Activated T-cell treated with anti-CD3 and anti-CD28 coated beads, Interleukin-2, amount 50 U/mL, for 1 hour (primary cell): ENCODE data around the gene KRT23.
"Not testable (repeated sequence)": the region's sequence is repeated elsewhere in the genome, so short reads cannot be mapped to it uniquely, and the experiment has no call there.

ENCODE experiments used
- DNase-seq: peaks from one replicate; pipeline ENCODE4 v3.0.0-alpha.2; 2020

KRT23 gene

DNA sequence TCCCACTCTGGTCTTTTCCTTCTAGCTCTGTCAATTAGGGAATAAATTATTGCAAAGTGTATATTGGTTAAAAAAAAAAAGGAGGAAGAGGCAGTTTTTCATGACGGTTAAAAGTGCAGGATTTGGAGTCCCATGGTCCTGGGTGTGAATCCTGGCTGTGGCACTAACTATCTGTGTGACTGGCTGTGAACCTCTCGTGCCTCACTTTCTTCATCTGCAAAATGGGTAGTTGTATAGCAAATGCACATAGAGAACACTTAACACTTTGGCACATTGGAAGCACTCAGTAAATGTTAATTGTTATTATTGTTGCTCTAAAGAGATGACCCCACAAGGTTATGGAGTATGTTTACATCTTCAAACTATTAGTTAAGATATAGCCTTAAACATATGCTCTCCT is 10.5 kb upstream of the KRT23 start:
- DNase-seq = no peak

DNA sequence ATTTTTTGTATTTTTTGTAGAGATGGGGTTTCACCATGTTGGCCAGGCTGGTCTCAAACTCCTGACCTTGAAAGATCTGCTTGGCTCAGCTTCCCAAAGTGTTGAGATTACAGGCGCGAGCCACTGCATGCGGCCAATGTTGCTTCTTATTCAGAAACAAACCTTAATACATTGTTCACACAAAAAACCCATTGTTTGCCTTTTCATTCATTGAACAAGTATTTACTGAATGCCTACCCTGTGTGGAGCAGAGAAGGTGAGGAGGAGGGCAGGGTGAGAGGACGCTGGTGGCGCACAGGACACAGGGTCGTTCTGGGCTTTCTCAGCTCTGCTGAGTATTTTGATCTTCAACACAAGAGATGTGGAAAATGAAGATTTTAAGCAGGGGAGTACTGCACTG is 8.0 kb upstream of the KRT23 start:
- DNase-seq = no peak

DNA sequence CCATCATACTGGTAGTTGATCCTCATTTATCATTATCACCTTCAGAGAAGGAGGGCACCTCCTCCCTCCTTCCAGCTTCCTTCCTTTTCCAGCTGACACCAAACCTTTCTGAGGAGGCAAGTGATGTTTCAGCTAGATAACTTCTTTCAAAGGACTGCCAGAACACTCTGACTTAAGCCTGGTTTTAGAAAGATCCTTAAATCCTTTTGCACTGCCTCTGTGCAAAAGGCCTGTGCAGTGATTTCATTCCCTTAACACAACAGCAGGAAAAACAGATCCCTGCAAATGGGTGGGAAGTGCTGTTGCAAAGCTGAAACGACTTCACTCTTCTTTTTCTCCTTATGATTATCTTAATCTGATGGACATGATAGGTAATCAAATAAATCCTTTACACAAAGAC is 7.1 kb upstream of the KRT23 start:
- no peak for DNase-seq

DNA sequence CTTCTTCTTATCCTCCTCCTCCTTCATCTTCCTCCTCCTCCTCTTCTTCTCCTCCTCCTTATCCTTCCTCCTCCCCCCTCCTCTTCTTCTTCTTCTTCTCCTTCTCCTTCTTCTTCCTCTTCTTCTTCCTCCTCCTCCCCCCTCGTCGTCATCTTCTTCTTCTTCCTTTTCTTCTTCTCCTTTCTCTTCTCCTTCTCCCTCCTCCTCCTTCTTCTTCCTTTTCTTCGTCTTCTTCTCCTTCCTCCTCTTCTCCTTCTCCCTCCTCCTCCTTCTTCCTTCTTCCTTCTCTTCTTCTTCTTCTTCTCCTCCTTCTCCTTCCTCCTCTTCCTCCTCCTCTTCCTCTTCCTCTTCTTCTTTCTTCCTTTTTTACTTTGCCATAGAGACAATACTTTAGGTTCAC is 5.1 kb upstream of the KRT23 start:
- DNase-seq = no peak

DNA sequence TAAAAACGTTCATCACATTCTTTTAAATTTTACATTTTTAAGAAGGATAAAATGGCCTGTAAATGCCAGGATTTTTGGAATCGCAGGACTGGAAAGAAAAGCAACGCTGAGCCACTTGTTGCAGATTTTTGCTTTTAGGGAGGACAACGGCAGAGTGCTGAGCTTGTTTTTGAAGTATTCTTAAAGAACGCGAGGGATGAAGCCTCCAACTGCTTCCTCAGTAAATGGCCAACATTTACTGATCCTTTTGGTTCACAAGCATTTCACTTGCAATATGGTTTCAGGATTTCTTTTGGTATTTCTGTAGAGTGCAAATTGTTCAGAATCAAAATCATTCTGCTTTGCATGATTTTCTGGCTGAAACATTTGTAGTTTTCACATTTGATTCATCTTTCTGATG is 2.8 kb upstream of the KRT23 start:
- no peak for DNase-seq

DNA sequence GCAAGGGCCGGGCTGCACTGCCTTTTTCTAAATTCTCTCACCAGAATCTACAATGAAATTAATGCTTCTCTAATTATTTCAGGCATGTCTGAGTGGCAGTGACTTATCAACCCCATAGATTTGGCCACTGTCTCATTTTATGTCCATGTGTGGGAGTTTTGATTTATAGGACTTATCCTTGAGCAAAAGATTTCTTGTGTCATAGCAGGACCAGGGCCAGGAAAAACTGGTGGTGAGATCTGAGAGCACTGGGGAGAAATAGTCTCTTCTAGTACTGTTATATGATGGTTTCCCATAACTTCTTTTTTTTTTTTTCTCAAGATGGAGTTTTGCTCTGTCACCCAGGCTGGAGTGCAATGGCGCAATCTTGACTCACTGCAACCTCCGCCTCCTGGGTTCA is 1.5 kb upstream of the KRT23 start:
- DNase-seq = no peak

DNA sequence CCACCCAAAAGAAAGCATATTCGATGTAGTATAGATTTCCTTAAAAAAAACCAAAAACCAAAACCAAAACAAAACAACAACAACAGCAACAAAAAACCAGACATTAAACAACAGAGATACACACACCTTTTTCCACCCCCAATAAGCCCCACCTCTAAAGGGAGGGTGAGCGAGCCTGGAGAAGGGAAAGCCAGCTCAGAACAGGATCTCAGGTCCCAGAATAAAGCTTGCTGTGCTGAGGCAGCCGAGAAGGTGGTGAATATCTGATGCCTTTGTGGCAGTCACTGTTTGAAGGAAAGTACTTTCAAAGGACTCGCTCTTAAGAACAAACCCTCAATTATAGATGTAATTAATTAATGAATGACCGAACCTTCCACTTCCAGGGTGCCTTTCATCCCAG is 470 bp downstream of the KRT23 start:
- DNase-seq = no peak

DNA sequence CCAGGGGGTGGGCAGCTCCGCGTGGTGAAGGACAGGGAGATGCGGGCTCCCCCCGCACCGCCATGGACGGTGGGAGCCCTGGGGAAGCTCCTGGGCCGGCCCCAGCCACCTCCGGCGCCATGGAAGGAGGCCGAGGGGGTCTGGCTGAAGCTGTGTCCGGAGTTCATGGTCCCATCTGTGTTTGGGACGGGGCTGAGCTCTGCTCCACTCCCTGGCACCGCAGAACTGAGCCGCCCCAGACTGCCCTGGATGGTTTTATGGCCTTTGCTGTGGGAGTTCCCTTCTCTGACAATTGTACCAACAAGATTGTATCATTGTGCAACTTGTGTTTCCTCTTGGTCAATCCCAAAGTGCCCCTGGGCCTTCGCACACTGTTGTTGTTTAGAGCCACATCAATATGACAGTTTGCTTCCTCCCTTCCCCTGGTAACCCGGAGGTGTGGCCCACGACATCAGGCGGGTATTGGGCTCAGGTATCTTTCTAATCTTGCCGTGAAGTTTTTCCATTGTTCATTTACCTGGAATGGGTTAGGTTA is 942 bp downstream of the KRT23 start:
- DNase-seq = no peak

DNA sequence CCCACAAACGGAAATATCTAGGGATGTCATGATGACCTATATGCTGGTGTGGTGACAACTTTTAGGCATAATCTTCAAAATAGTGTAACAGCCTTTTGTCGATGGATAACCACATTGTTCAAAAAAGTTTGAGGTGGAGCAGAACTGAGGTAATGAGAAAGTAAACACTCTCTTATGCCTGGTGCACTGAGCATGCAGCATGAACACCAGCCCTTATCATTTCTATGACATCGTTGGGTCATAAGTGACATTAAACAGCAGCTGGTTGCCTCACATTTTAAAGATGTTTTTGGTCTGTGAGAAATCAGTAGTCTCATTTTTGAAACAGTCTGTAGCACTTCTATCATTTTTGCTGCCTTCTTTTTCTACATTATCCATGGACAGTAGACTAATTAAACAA is 1.8 kb downstream of the KRT23 start:
- no peak for DNase-seq

DNA sequence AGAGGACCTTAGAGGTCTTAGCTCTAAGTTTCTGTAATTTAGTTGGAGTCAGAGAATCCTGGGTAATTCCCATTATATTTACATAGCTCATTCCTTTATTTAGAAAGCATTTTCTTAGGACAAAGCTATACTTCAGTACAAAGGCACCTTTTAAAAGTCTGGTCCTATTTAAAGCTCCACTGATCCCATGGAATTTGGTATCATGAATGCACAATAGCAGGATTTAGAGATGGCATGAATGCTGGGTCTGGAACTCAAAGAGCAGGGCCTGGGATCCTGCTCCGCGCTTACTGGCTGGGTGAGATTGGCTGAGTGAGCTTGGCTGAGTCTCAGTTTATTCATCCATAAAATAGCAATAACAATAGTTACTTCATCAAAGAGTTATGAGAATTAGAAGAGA is 4.8 kb downstream of the KRT23 start:
- DNase-seq = no peak

DNA sequence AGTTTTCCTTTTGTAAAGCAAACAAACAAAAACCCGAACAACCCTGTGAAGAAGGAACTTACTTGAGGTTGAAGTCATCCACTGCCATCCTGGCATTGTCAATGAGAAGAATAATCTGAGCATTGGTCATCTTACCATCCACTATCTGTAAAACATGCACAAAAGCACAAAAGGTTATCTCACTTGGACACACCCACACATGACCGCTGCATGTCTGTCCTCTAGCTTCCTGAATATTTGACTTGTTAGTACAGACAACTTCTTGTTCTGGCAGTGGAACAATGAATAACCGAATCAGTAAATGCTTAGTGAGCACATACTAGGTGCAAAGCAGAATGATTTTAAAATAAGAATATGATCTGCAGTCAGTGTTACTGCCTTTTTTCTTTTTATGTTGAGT is 6.1 kb downstream of the KRT23 start:
- no peak for DNase-seq

DNA sequence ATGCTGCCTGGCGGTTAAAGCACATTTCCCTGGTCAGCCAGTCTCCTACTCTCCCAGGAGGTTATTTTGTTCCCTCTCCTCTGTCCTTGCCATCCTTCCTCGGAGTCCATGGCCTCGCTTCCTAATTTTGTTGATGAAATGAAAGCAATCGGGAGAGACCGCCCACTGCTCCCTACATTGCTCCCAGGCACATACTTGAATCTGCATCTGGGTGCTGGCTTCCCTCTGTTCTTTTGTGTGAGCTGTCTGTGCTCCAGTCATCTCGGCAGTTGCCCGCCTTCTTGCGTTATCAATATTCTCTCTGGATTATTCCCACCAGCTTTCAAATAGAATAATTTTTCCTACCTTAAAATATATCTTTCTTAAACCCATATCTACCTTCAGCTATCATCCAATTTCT is 11.1 kb downstream of the KRT23 start:
- no peak for DNase-seq

DNA sequence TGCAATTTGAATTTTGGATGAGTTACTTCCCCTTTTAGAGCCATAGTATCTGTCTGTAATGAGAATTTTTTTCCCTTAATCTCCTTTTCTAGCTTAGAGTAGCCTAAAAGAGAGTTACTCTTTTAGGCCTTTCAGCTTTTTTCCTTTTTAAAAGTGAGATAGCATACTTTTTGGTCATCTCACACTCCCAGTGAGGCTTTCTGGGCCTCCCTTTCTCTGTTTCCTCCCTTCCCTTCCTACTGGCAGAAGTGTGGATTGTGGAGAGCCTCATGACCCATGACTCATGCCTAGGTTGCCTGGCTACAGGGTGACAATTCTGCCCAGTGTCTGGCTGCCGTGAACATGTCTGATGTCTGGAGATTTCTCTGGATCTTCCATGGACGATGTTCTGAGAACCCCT is 15.2 kb downstream of the KRT23 start:
- no peak for DNase-seq

DNA sequence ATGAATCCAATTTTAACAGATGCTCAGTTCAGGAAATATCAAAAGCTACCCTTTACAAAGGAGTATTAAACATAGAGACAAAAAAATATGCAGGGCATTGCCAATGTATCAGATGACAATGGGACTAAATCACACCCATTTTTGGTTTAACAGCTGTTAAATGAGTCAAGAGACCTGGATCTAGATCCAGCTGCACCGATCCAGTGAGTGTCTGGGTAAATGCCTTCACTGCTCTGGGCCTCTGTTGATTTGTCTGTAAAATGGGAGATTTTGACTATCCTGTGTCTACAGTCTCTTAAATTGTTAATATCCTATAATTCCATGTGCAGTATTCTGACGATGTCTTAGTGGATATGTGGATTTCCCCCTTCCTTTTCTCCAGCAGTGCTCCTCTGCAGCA is 16.4 kb downstream of the KRT23 start:
- no peak for DNase-seq

DNA sequence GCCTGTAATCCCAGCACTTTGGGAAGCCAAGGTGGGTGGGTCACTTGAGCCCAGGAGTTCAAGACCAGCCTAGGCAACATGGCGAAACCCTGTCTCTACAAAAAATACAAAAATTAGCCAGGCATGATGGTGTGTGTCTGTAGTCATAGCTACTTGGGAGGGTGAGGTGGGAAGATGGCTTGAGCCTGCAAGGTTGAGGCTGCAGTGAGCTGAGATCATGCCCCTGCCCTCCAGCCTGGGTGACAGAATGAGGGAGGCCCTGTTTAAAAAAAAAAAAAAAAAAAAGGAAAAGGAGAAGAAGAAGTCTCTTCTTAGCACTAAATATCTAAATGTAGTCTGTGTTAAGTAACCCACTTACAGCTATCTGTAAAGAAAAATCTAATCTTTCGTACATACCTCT is 20.3 kb downstream of the KRT23 start:
- DNase-seq = not testable (repeated sequence)

DNA sequence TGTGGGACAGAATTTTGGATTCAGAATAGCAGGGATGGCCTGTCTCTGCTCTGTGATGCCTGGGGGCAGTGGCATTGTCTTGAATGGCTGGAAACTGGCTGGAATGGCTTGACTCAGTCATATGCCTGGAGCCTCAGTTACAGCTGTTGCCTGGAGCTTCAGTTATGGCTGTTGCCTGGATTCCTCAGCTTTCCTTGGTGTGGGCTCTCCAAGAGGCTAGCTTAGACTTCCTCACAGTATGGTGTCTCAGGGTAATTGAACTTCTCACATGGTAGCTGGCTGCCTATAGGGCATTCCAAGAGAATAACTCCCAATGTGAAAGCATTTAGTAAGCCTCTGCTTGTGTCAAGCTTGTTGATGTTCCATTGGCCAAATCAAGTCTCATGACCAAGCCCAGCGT is 21.1 kb downstream of the KRT23 start:
- no peak for DNase-seq

DNA sequence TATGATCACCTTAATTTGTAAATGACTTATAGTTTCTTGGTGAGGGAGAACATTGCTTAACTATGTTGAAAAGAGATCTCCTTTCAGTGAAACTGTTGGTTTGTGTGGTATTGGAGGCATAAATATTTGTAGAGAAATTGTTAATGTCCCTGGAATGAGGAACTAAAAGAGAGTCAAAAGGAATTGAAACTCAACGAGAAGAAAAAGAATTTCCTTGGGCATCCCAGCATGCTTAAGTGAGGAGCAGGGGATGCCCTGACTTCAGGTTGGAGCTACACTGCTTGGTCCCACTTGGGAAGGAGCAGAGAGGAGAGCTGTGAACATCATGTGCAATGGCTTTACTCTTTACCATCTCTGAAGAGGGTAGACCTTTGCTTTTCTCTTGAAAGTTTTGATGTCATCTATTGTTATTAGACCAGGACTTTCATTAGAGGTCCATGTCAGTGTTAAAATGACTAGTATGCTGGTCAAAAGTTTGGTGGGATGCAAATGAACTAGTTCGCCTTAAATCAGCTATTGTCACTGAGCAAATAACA is 21.7 kb downstream of the KRT23 start:
- DNase-seq = no peak

DNA sequence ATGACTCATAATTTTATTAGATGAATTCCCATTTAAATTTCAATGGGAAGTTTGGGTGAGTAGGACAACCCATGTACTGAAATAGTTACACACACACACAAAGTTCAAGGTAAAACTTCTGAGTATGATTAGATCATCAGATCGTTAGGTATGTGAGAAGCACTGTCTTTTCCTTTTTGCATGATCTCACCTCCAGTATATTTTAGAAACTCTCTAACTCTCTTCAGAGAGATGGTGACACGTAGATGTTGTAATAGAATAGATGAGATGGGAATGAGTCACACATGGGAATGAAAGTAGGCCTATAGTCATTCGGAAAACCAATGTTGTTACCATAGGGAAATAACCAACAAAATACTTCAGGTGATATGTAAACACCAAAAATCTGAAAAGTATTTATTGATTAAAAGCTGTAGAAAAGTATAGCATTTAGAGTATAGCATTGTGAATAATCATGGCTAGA is 22.2 kb downstream of the KRT23 start:
- DNase-seq = no peak

DNA sequence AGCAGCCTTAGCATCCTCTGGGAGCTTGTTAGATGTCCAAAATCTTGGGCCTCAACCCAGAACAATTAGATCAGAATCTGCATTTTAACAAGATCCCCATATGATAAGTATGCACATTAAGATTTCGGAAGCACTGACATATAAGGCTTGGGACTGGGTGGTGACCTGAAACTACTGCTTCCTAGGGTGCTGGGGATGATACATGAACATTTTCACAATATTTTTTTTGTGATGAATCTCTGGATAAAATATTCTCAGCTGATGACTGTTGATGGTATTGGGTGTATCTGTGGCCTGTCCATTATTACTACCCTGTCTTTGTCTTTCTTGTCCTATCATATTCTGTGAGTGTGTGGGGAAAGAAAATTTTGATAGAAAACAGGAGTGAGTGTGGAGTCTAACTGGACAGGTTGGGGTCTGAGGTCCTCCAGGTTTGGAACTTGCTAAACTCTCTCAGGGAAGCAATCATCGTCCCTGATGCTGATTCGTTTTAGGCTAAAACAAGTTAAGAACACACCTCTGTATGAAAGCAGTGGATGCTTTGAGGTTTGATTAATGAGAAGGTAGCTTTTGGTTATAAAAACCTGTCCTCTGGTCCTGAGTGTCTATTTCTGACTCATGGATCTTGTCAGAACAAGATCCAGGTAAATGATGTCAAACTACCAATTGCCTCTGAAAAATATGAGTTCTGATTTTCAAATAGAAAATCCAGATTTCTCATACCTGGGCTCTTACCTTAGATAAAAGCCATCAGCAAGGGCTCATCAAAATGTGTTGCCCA is 23.2 kb downstream of the KRT23 start:
- no peak for DNase-seq

DNA sequence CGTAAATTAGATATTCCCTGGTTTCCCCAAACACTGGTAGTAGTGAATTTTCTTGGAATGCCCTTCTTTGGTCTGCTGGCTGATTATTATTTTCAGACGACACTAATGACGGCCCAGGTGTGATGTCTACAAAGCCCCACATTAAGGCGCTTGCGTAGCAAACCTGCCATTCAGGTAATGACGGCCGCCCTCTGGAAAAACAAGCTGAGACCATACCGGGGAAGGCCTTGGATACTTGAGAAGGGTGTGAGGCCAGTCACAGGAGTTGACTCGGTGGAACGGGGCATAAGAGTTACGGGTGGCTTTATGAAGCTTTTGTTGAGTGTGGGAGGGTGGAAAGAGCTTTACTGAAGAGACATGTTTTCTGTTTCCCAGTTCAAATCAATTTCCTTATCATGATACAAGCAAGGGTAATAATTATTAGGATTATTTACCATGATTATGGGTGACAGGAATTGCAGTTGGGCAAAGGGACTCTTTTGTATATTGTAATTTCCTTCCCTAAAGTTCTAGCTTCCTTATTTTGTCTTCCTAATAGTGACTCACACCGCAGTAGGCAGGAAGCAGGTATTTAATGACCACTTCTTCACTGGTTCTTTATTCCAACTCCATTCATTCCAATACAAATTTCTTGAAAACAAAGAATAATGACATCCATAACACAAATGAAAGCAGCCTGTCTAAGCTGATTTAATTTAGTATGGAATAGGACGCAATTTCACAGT is 24.8 kb downstream of the KRT23 start:
- no peak for DNase-seq

DNA sequence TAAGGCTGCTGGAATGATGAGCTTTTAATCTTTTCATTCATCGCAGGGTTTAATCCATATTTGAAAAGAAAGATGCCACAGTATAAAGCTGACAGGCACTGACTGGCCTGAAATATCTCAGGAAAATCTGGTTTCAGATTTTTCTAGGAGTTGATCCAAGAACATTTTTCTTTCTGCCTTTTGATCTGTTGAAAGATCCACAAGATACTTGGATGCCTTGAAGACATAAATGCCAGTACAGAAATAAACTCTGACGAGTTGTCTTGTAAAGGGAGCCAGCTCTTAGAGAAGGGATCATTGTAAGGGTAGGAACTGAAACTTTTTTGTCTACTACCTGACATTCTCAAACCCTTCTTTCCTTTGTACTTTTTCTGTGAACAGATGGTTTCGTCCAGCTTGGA is 27.0 kb downstream of the KRT23 start:
- no peak for DNase-seq

DNA sequence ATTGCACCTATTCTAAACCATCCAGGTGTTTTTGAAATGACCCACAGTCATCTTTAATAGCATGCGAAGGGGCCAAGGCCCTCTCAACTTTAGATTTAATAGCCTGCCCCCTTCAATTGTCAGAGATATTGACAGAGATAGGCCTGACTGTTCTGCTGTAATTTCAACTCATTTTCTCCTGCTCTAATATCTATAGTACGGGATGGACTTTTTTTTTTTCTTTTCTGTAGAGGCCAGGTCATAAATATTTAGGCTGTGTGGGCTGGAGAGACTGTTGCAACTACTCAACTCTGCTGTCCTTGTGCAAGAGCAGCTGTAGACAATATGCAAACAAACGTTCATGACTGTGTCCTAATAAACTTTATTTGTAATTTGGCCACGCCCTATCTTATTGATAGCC is 27.7 kb downstream of the KRT23 start:
- DNase-seq = no peak

DNA sequence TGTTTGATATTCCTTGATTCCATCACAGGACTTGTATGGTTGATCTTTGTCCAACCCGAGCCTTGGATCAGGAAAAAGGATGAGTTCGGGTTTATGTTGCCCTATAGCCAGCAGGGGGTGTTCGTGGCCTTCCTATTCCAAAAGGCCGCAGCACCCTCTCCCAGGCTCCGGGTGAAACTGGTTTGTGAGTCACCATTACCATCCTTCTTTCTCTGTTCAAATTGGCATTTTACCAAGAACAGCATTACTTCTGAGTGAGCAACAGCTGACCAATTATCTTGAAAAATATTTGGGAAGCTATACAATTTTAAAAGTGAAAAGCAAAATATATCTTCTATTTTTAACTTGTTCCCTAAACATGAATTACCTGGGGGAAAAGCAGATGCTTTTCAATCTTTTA is 28.1 kb downstream of the KRT23 start:
- DNase-seq = peak; percentile 56

DNA sequence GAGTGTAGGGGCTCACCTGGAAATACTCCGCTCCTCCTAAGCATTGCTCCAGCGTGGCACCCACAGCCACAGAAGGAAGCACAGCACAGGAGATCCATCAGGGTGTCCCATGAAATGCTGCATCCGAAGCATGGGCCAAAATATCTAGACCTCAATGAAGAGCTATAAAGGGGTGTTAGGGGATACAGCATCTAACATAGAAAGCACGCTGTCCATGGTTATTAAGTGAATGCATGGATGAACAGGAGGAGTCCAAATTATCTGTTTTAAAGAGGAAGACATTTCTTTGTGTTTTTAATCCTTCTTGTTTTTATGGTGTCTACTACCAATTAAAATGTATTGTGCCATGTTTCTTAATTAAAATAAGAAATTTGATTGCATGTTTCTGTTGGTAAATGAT is 30.8 kb downstream of the KRT23 start:
- DNase-seq = no peak
